RCC 7860 (cell line): ENCODE data around the gene RHAG.
"Not testable (repeated sequence)": the region's sequence is repeated elsewhere in the genome, so short reads cannot be mapped to it uniquely, and the experiment has no call there.

Experiments
- DNase-seq: peaks from one replicate; pipeline ENCODE4 v3.0.0-alpha.2; 2015; ENCODE audit warnings: low spot score
- FAIRE-seq: peaks from 2 replicates; lab custom pipeline; 2012; peaks lifted over from hg19 to GRCh38; lab: Jason Lieb, UNC

Gene RHAG

DNA sequence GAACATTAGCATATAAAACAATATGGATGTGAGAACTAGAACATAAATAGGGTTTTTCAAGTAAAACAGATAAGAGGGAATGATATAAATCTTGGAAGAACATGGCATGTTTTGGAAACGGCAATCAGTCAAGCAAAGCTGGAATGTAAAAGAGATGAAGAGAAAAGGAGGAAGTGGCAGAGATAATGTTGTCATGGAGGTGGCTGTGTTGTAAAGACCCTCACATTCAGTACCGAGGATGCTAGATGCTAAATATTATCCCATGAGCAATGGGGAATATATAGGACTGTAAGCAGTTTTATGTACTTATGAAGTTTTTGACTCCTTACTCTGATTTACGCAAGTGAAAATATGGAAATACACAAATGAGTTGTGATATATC, 702 bp upstream of the RHAG start:
- FAIRE-seq (no peak), DNase-seq (no peak)

DNA sequence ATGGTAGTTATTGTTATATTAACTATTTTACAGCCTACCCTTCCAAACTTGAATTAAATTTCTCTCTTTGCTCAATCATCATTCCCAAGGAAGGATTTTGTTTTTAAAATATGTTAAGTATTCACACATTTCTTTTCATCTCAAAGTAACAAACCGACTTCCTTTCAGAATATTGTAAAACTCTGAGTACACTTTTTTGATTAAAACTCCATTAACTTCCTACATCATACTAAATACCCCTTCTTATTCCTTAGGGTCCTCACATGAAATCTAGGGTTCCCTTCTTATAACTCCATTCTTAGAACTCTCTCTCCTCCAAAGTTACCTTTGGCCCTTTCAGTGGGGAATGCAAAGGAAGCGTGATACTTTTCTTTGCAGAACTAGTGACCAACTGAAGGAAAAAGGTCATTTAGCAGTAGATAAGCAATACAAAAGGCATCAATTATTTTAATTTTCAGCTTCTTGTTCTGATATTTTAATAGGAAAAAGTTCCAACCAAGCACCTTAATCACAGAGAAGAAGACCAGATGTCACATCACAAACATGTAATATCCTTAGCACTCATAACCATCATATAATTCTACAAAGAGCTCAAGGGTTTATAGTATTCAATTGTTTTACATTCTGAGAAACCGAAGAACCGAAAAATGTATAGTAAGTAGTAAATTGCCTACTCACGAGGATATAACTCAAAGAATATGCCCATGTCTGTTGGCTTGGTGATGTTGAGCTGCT, 494 bp downstream of the RHAG start:
- FAIRE-seq (no peak), DNase-seq (no peak)

DNA sequence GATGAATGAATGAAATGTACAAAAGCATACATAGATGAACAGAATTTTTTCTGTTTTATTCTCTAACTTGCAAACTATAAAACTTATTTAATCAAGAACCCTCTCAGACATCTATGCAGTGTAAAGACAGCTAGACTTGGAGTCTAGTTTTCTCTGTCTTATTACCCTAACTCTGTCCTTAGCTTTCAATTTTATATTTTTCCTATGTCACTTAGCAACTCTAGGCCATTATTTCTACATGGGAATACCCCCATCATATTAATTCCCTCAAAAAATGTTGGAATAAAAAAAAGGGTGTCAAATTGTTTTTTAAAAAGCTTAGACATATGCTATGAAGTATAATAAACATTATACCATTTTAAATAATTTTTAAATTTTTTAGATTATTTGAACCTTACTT, 1.2 kb downstream of the RHAG start:
- DNase-seq (no peak), FAIRE-seq (no peak)

DNA sequence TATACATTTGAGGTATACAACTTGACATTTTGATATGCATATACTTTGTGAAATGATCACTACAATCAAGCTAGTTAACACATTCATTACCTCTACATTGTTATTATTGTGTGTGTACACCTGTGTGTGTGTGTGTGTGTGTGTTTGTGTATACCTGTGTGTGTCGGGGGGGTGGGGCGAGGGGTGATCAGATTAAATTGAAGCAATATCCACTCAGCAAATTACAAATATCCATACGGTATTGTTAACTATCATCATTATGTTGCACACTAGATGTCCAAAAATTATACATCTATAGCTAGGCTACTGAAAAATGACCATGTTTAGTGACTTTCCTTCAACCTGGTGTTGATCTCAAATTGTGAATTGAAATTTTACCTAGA, 1.8 kb downstream of the RHAG start:
- DNase-seq (no peak), FAIRE-seq (no peak)

DNA sequence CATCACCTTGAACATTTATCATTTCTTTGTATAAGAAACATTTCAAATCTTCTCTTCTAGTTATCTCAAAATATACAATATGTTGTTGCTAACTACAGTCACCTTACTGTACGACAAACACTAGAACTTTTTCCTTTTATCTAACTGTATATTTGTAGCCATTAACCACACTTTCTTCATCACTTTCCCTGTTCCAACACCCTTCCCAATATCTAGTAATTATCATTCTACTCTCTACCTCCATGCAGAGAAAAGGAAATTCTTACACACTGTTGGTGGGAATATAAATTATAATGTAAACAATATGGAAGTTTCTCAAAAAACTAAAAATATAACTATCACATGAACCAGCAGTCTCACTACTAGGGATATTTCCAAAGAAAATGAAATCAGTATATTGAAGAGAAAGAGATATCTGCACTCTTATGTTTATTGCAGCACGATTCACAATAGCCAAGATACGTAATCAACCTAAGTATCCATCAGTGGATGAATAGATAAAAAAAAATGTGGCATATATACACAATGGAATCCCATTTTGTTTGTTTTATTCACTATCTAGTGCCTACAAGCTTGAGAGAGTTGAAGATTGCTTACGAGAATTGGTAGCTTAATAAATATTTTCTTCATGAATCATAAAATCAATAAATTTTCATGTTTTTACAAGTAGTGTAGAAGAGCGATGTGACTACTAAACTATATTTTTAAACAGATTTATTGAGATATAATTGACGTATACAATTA, 2.4 kb downstream of the RHAG start:
- no peak for FAIRE-seq
- DNase-seq = no peak

DNA sequence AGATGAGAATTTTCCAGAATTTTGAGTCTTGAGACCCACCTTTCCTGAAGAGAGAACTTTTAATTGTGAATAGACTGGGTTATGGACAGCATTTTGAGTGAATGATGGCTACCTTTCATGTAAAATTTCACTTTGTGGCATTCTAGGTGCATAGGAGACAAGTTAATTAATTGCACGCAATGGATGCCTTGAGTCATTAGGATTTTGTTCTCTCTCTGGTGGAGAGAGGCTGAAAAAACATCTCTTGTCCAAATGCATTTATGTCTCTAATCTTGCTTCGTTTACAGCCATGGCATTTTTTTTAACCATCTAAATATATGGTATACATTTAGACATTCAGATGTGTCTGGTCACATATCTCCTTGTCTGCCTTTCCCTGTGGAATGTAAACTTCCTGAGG, 3.1 kb downstream of the RHAG start:
- FAIRE-seq (no peak), DNase-seq (no peak)

DNA sequence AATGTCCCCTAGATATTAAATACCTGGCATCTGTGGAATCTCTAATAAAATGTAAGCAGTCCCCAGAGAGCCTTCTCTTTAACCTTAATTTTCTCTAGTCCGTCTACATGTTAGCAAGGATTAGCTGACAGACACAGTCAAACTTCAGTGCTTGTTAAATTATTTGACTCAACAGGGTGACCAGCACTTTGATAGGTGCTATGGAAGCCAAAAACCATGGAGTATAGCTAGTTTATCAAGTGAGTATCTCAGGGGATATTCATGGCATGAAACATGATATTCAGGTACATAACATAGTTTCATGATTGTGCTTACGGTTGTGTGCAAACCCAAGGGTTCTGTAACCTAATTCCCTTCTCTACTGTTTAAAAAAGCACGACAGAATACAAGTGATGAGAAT, 3.9 kb downstream of the RHAG start:
- FAIRE-seq = no peak
- DNase-seq = no peak

DNA sequence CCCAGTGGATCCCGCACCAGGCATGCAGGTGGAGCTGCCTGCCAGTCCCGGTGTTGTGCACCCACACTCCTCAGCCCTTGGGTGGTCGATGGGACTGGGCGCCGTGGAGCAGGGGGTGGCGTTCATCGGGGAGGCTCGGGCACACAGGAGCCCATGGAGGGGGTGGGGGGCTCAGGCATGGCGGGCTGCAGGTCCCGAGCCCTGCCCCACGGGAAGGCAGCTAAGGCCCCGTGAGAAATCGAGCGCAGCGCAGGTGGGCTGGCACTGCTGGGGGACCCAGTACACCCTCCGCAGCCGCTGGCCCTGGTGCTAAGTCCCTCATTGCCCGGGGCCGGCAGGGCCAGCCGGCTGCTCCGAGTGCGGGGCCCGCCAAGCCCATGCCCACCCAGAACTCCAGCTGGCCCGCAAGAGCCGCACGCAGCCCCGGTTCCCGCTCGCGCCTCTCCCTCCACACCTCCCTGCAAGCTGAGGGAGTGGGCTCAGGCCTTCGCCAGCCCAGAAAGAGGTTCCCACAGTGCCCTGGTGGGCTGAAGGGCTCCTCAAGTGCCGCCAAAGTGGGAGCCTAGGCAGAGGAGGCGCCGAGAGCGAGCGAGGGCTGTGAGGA, 7.1 kb downstream of the RHAG start:
- not testable (repeated sequence) for FAIRE-seq, DNase-seq

DNA sequence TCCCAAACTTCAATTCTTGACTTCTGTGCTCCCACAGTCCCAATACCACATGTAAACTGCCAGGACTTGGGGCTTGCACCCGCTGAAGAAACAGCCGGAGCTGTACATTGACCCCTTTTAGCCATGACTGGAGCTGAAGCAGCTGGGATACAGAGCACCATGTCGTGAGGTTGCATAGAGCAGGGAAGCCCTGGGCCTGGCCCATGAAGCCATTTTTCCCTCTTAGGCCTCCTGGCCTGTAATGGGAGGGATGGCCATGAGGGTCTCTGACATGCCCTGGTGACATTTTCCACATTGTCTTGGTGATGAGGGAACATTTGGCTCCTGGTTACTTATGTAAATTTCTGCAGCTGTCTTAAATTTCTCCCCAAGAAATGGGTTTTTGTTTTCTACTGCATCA, 9.8 kb downstream of the RHAG start:
- DNase-seq (no peak), FAIRE-seq (no peak)

DNA sequence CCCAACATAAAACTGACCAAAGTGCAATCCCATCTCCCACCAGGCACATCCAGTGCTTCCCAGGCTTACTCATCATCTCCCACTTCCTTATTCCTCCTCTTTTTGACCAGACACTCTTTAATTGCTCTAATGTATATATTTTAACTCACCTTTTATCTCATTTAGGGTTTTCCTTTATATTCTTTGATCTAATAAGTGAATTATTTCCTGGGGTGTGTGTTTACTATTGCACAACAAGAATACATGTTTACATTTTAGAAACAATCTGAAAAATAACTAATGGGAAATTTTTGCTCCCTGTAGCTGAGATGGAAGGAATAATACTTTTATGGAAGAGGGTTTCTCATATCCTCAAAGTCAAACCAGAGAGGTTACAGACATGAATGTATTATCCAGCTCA, 18.4 kb downstream of the RHAG start:
- no peak for DNase-seq
- no peak for FAIRE-seq

DNA sequence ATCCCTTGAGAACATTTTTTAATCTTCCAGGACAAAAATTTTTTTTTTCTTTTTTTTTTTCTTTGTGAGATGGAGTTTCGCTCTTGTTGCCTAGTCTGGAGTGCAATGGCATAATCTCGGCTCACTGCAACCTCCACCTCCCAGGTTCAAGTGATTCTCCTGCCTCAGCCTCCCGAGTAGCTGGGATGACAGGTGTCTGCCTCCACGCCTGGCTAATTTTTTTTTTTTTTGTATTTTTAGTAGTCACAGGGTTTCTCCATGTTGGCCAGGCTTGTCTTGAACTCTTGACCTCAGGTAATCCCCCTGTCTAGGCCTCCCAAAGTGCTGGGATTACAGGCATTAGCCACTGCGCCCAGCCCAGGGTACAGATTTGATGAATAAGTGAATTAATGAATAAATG, 22.5 kb downstream of the RHAG start:
- not testable (repeated sequence) for FAIRE-seq, DNase-seq

DNA sequence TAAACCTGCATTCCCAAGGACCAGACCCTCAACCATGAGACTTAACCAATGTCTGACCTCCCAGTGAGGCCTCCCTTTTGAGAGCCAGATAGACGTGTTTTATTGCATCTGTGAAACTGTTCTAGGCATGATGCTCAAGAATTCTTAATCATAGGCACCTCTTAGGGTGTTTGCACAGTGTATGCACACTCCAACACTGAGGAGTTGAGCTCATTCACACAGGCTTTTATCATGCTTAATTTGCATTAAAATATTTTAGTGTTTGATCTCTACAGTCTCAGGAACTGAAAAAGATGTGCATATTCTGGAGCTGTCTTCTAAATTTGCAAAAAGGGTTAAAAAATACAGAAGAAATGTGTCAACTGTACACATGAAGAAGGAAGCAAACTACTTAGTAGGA, 27.4 kb downstream of the RHAG start:
- DNase-seq (no peak), FAIRE-seq (no peak)

DNA sequence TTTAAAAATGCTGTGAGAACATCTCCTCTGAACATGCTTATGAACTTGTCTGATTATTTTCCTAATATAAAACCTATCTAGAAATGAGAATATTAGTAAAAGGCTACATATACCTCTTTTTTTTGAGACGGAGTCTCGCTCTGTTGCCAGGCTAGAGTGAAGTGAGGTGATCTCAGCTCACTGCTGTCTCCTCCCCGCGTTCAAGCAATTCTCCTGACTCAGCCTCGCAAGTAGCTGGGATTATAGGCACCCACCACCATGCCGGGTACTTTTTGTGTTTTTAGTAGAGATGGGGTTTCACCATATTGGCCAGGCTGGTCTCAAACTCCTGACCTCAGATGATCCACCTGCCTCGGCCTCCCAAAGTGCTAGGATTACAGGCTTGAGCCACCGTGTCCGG, 28.4 kb downstream of the RHAG start:
- not testable (repeated sequence) for FAIRE-seq, DNase-seq

DNA sequence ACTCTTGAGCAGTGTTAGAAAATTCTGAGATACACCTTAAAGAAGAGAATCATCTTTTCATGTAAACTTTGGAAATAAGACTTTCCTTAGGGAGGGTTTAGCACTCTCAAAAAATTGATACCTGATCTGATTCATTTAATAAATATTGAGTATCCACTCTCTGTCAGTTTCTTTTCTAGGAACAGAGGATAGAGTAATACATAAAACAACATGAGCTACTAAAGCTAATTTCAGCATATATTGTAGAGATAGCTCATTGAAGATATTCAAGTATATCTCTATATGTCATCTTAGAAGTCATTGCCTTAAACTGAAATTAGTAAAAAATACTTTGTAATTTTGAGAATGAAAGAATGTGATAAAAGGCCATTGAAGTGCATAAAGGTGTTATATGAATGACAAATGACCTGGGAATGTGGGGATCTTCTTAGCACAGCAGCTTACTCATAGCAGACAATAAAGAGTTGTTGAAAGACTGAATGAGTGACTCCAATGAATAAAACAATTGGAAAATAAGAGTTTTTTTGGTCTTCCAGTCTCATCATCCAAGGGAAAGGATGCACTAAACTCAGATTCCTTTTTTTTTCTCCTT, 29.2 kb downstream of the RHAG start:
- FAIRE-seq (no peak), DNase-seq (no peak)

DNA sequence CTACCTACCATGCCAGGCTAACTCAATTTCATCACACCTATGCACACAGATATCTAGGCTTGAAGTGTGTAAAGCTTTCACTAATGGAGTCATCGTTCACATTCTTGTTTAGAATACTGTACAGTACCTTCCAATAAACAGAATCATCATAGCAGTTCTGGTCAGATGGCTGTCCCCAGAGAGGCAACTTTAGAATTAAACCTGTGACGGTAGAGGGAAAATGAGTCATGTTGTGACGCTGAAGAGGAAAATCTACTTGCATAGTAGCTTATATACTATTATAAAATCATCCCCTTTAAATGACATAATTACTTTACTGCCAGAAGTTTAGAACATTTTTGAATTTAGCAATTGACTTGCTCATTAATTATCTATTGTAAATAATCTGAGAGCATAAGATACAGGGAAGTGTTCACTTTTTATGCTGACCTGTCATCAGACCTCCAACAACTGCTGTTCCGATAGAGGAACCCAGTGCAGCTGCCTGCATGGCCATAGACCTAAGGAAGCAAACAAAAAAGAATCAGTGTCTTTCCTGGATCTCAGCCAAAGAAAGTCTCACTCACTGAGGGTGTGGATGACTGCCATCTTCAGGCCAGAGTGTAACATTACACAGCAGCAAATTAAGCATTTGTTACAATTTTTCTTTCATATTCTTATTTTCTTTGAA, 29.8 kb downstream of the RHAG start:
- DNase-seq (peak; percentile 55), FAIRE-seq (peak; percentile 45)

DNA sequence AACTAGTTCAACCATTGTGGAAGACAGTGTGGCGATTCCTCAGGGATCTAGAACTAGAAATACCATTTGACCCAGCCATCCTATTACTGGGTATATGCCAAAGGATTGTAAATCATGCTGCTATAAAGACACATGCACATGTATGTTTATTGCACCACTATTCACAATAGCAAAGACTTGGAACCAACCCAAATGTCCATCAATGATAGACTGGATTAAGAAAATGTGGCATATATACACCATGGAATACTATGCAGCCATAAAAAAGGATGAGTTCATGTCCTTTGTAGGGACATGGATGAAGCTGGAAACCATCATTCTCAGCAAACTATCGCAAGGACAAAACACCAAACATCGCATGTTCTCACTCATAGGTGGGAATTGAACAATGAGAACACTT, 32.6 kb downstream of the RHAG start:
- FAIRE-seq, DNase-seq: not testable (repeated sequence)

DNA sequence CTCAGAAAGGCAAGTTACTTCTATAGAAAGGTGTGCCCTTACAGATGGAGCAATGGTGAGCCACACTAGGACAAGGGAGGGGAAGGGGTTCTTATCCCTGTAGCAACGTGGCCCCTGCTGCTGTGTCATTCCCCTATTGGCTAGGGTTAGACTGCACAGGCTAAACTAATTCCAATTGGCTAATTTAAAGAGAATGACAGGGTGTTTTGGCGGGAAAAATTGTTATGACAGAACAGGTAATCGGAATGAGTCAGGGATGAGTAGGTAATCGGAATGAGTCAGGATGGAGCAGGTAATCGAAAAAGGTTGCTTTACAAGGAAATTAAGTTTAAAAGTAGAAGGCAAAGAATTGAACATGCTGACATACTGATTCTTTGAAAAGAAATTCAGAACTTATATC, 49.4 kb downstream of the RHAG start:
- not testable (repeated sequence) for DNase-seq, FAIRE-seq

DNA sequence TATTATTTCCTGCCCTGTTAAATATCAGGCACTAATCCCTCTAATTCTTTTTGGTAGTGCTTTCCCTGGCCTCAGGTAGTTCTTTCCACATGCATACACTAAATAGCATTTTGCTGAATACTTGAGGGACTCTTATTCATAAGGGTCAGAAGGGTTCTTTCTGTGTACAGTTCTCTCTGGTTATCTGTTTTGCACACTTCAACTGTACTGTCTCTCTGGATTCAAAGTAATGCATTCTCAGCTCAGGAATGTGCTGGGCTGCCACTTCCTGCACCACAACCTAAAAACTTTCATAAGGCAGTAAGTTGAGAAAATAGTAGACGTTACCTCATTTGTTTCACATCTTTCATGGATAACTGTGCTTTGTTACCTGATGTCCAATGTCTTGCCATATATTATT, 54.1 kb downstream of the RHAG start:
- no peak for FAIRE-seq

DNA sequence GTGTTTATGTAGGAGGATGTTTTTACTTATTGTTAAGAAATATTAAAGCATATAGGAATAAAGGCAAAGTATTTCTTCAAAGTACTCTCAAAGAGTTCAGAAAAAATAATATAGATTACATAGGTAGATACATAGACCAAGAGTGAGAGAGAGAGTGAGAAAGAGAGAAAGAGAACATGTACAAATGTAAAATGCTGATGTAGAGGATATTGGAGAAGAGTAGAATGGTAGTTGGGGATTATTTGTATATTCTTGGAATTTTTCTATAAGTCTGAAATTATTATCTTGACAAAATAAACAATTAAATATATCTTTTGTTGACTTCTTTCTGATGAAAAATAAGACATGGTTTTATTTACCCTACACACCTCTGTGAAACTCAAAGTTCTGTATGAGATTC, 57.0 kb downstream of the RHAG start:
- FAIRE-seq (no peak), DNase-seq (no peak)

More for the DNA sequence above, 54.1 kb downstream of the RHAG start:
- no peak for DNase-seq

DNA sequence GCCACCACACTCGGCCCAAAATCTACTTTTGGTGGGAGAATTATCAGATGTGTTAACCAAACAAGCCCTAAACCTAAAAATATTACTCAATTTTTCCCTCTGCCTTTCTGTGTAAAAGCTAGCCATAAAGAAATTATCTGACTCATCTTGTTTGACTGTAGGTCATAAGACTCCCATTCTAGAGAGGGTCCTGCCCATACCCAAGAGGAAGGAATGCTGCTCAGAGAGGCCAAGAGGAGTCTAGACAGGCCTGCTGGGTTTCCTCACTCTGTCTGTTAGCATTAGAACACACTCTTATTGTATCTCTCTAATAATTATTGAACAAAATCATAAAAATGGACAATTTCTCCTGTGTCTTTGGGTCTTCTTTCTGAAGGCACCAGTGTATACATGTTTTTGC, 60.0 kb downstream of the RHAG start:
- no peak for DNase-seq

DNA sequence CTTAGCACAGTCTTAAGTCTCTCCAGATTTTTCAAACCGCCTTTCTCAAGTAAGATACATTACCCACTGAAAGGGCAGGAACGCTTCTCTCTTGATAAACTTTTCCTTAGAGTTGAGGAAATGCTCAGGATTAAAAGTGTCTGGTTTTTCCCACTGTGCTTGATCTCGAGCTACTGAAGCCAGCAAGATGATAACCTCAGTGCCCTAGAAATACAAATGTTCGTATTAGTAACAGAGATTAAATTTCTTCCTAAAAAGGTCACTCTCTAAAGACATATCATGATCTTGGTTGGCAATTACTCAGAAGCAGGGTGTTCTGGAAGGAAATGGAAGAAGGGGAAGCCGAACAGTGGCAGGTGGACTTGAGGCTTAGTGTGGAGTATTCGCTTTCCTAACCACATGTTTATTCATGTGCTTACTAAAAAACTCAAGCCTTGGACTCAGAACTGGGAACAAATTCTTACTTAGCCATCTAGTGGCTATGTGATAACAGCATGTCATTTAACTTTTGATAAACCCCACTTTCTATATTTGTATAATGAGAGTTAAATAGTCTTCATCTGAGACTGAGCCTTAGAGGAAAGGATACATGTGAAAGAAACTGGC, 66.1 kb downstream of the RHAG start:
- DNase-seq = no peak

More for the DNA sequence above, 60.0 kb downstream of the RHAG start:
- no peak for FAIRE-seq

More for the DNA sequence above, 66.1 kb downstream of the RHAG start:
- no peak for FAIRE-seq
